GM12878 (cell line): ENCODE data around the gene PRKX. TPM values are rescaled to one million over a fixed set of nuclear protein-coding genes. Genes with fewer than 3 reads are reported as not detected.

Experiments
- ATAC-seq: fragments of 200-7000 bp; cut with Tn5 transposase; 3 replicates; pipeline ENCODE4 v1.9.1; 2020; ENCODE audit warnings: mild to moderate bottlenecking, moderate library complexity
- BruUV-seq: library from RNA; stranded (reverse); fragments of 400-500 nt; replicated peaks from 2 replicates; lab custom pipeline; 2021; lab: Mats Ljungman, UMichigan
- CTCF ChIA-PET: fragments of 300-600 bp; sonication (Branson Sonifier 250); formaldehyde crosslinking; extraction: SDS; loops from one replicate; lab custom pipeline; 2021; ENCODE audit warnings: inconsistent platforms; lab: Yijun Ruan, JAX
- POLR2A ChIA-PET: fragments of 350-600 bp; formaldehyde crosslinking; extraction: SDS; loops from one replicate; lab custom pipeline; 2021; ENCODE audit warnings: inconsistent platforms; lab: Charles Lee
- RAD21 ChIA-PET: fragments of 300-600 bp; sonication (Branson Sonifier 250); formaldehyde crosslinking; loops from one replicate; lab custom pipeline; 2023; ENCODE audit warnings: antibody characterized with exemption; ENCODE audit not compliant: unreplicated experiment; lab: Charles Lee
- SMC1A ChIA-PET: fragments of 300-600 bp; sonication (Branson Sonifier 250); formaldehyde crosslinking; loops from one replicate; lab custom pipeline; 2023; ENCODE audit not compliant: unreplicated experiment, uncharacterized antibody; lab: Charles Lee
- DNase-seq: peaks from one replicate; pipeline ENCODE4 v3.0.0-alpha.2; 2011; ENCODE audit warnings: low read depth, low spot score
- FAIRE-seq: peaks from 3 replicates; lab custom pipeline; 2011; peaks lifted over from hg19 to GRCh38; lab: Jason Lieb, UNC
- H2AFZ ChIP-seq: 2 replicates; pipeline ENCODE4 v1.6.0; 2011; ENCODE audit warnings: low read depth, low read length, control low read depth; ENCODE audit not compliant: control insufficient read depth
- H3K27ac ChIP-seq: 2 replicates; pipeline ENCODE4 v1.5.1; 2011; ENCODE audit warnings: control low read depth; ENCODE audit not compliant: control insufficient read depth, insufficient read depth
- H3K27me3 ChIP-seq, 2 experiments: replicated peaks in 1 of 2; 2 replicates each; pipeline versions ENCODE4 v1.6.0 to v1.6.1; 2011; ENCODE audit warnings: low read length in 1 of 2; ENCODE audit not compliant: control insufficient read depth in 2 of 2, insufficient read depth in 2 of 2
- H3K36me3 ChIP-seq, 2 experiments: 2 replicates each; pipeline ENCODE4 v1.5.1; 2011; ENCODE audit warnings: low read length in 1 of 2; ENCODE audit not compliant: control insufficient read depth in 2 of 2, insufficient read depth in 2 of 2
- H3K4me1 ChIP-seq: 2 replicates; pipeline ENCODE4 v1.6.1; 2011; ENCODE audit warnings: mild to moderate bottlenecking, low read length, moderate library complexity, mixed read lengths; ENCODE audit not compliant: control insufficient read depth, insufficient read depth
- H3K4me2 ChIP-seq: 2 replicates; pipeline ENCODE4 v1.6.0; 2011; ENCODE audit warnings: control low read depth; ENCODE audit not compliant: control insufficient read depth, insufficient read depth
- H3K4me3 ChIP-seq: fragments of 200-600 bp; sonication (generic); 2 replicates; pipeline ENCODE4 v1.5.1; 2016
- H3K79me2 ChIP-seq: 2 replicates; pipeline ENCODE4 v1.6.0; 2011; ENCODE audit warnings: low read length; ENCODE audit not compliant: control insufficient read depth, insufficient read depth
- H3K9ac ChIP-seq: 2 replicates; pipeline ENCODE4 v1.8.0; 2011; ENCODE audit warnings: low read length, control low read depth, mixed read lengths; ENCODE audit not compliant: control insufficient read depth, insufficient read depth
- H3K9me3 ChIP-seq: replicated peaks from 3 replicates; pipeline ENCODE4 v1.5.1; 2011; ENCODE audit warnings: mild to moderate bottlenecking, low read length; ENCODE audit not compliant: control insufficient read depth, insufficient read depth
- H4K20me1 ChIP-seq: 2 replicates; pipeline ENCODE4 v1.6.0; 2011; ENCODE audit not compliant: control insufficient read depth, insufficient read depth
- BMI1 ChIP-seq: fragments of 450-650 bp; IDR thresholded peaks from 2 replicates; pipeline ENCODE4 v1.6.1; 2016; ENCODE audit warnings: mild to moderate bottlenecking, moderate library complexity, borderline replicate concordance
- CHD2 ChIP-seq: IDR thresholded peaks from 2 replicates; pipeline ENCODE4 v1.6.1; 2011; ENCODE audit warnings: low read depth, low read length, improper control_type of control experiment, borderline replicate concordance
- ESRRA ChIP-seq: IDR thresholded peaks from 2 replicates; pipeline ENCODE4 v1.6.1; 2012; ENCODE audit warnings: mild to moderate bottlenecking, low read length, improper control_type of control experiment
- JUNB ChIP-seq: IDR thresholded peaks from 2 replicates; pipeline ENCODE4 v1.6.1; 2016; ENCODE audit warnings: antibody characterized with exemption, mild to moderate bottlenecking
- POLR2AphosphoS5 ChIP-seq: IDR thresholded peaks from 2 replicates; pipeline ENCODE4 v1.6.1; 2011; ENCODE audit warnings: mild to moderate bottlenecking, low read length, inconsistent platforms
- RELA ChIP-seq: fragments of 450-650 bp; IDR thresholded peaks from 2 replicates; pipeline ENCODE4 v1.8.0; 2014; ENCODE audit warnings: borderline replicate concordance; ENCODE audit not compliant: partially characterized antibody
- SRF ChIP-seq, 2 experiments: IDR thresholded peaks; 2 replicates each; pipeline ENCODE4 v1.6.1; 2011; ENCODE audit warnings: low read depth in 2 of 2, low read length in 2 of 2, mild to moderate bottlenecking in 1 of 2, moderate library complexity in 1 of 2
- WRNIP1 ChIP-seq: IDR thresholded peaks from 2 replicates; pipeline ENCODE4 v1.6.1; 2011; ENCODE audit warnings: low read depth, low read length, improper control_type of control experiment, borderline replicate concordance
- ZZZ3 ChIP-seq: IDR thresholded peaks from 2 replicates; pipeline ENCODE4 v1.6.1; 2011; ENCODE audit warnings: low read depth; ENCODE audit not compliant: control insufficient read depth, insufficient read length
- WGBS: methylation state at CpG from one replicate; pipeline ENCODE4 v1.1.6; 2016; ENCODE audit warnings: low lambda C conversion rate; ENCODE audit not compliant: insufficient replicate concordance, insufficient coverage; ENCODE audit errors: missing lambda C conversion rate; 5-methylcytosine and 5-hydroxymethylcytosine counted together
- in situ Hi-C: fragments of 300-500 bp; cut with MboI; formaldehyde crosslinking; loops from 9 replicates; pipeline ENCODE4 v1.14.3; 2018; ENCODE audit warnings: mixed read lengths
- intact Hi-C: fragments of 100-400 bp; cut with micrococcal nuclease; formaldehyde crosslinking; loops from one replicate; pipeline ENCODE4 v1.14.2; 2022; ENCODE audit not compliant: unreplicated experiment
- polyA plus RNA-seq, 11 experiments: library from polyadenylated mRNA; depleted of rRNA in 4 of 11; unstranded in 6 of 11; stranded (reverse) in 5 of 11; fragments of >200 nt; fragmentation: Nextera tagmentation in 4 of 11; fragmentation: Illumina TruSeq in 1 of 11; extraction: Ambion mirVana in 4 of 11; extraction: Trizol in 1 of 11; gene quantifications; 1 replicate in 1 of 11; 2 replicates in 10 of 11; pipeline versions ENCODE4 v1.2.1 to v1.2.3, GENCODE V29; 2011 to 2016; ENCODE audit warnings: inconsistent platforms in 2 of 11, missing spikeins in 2 of 11, low read depth in 1 of 11
- total RNA-seq, 4 experiments: library from RNA; depleted of rRNA in 3 of 4; stranded (reverse); fragments of >200 nt in 3 of 4; fragmentation: Illumina TruSeq in 1 of 4; extraction: Trizol in 1 of 4; gene quantifications; 2 replicates each; pipeline versions ENCODE4 v1.2.1 to v1.2.3, GENCODE V29; 2013 to 2021
- TF ChIP-seq, protein P1 (sequence below): fragments of 450-650 bp; IDR thresholded peaks from 2 replicates; pipeline ENCODE4 v1.6.1; 2017; ENCODE audit warnings: mild to moderate bottlenecking, moderate library complexity

The PRKX gene
- total and polyA plus RNA-seq, 10 of the 15 experiments (the other 5 are each of a cell fraction or from before 2014, with no cell fraction given), result 3.9 to 45.3 (median 23.9) TPM

DNA sequence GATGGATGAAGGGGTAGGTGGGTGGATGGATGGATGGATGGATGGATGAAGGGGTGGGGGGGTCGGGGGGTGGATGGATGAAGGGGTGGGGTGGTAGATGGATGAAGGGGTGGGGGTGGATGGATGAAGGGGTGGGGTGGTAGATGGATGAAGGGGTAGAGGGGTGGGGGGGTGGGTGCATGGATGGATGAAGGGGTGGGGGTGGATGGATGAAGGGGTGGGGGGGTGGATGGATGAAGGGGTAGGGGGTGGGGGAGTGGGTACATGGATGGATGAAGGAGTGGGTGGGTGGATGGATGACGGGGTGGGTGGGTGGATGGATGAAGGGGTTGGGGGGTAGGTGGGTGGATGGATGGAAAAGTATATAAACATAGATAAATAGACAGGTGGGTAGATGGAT is 74.2 kb downstream of the PRKX start:
- Histone ChIP-seq H3K4me3 (no peak overlapping the region), H2AFZ (no peak overlapping the region), H3K4me1 (no peaks in the 10 kb centered on the region), H3K36me3 (peaks cover 3% of the 10 kb centered on the region in 2 experiments; a peak in 3 of 4 replicates), H3K27ac (no peak overlapping the region), H3K79me2 (no peaks in the 10 kb centered on the region), H3K9me3 (no peaks in the 10 kb centered on the region; the same call in 2 of the 3 replicates), H4K20me1 (no peaks in the 10 kb centered on the region), H3K4me2 (no peak overlapping the region), H3K9ac (no peak overlapping the region), H3K27me3 (no peaks in the 10 kb centered on the region)
- DNase-seq (no peak), ATAC-seq (no peak), FAIRE-seq (no peak)
- in situ Hi-C loops, result loop anchor here (5.0 kb wide), 1 partner anchor 607 kb away; no protein-coding TSS in a partner anchor
- no TSS peak for BruUV-seq
- CTCF ChIA-PET, result interaction anchor here (1.6 kb wide), 1 partner anchor 25 kb away, joined by 3 read pairs; no protein-coding TSS in a partner anchor
- intact Hi-C loops, result loop anchor here (5.0 kb wide), 1 partner anchor 522 kb away; no protein-coding TSS in a partner anchor
- SMC1A ChIA-PET, result no interaction called here
- POLR2A ChIA-PET, result no interaction called here
- WGBS, result no CpG with 5 or more reads among the region's 2 CpGs
- RAD21 ChIA-PET, result no interaction called here
- TF ChIP-seq CHD2, result no peak
- no peak for TF ChIP-seq JUNB
- TF ChIP-seq, protein P1, sequence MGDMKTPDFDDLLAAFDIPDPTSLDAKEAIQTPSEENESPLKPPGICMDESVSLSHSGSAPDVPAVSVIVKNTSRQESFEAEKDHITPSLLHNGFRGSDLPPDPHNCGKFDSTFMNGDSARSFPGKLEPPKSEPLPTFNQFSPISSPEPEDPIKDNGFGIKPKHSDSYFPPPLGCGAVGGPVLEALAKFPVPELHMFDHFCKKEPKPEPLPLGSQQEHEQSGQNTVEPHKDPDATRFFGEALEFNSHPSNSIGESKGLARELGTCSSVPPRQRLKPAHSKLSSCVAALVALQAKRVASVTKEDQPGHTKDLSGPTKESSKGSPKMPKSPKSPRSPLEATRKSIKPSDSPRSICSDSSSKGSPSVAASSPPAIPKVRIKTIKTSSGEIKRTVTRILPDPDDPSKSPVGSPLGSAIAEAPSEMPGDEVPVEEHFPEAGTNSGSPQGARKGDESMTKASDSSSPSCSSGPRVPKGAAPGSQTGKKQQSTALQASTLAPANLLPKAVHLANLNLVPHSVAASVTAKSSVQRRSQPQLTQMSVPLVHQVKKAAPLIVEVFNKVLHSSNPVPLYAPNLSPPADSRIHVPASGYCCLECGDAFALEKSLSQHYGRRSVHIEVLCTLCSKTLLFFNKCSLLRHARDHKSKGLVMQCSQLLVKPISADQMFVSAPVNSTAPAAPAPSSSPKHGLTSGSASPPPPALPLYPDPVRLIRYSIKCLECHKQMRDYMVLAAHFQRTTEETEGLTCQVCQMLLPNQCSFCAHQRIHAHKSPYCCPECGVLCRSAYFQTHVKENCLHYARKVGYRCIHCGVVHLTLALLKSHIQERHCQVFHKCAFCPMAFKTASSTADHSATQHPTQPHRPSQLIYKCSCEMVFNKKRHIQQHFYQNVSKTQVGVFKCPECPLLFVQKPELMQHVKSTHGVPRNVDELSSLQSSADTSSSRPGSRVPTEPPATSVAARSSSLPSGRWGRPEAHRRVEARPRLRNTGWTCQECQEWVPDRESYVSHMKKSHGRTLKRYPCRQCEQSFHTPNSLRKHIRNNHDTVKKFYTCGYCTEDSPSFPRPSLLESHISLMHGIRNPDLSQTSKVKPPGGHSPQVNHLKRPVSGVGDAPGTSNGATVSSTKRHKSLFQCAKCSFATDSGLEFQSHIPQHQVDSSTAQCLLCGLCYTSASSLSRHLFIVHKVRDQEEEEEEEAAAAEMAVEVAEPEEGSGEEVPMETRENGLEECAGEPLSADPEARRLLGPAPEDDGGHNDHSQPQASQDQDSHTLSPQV, result no peak
- no peak for TF ChIP-seq RELA
- no peak for TF ChIP-seq POLR2AphosphoS5
- TF ChIP-seq ZZZ3, result no peak
- TF ChIP-seq BMI1, result no peak
- TF ChIP-seq WRNIP1, result no peak
- no peak for TF ChIP-seq ESRRA
- no peak for TF ChIP-seq SRF (IDR thresholded peaks at IDR 0.05; ENCODE audit: low read depth in 2 of 2, low read length in 2 of 2)
